Progenitor cell of endocrine pancreas (in vitro differentiated cells): ENCODE measurements around the gene MTA3. TPM values are rescaled to one million over a fixed set of nuclear protein-coding genes. Genes with fewer than 3 reads are reported as not detected.

Source experiments
- DNase-seq: peaks from one replicate; pipeline ENCODE4 v3.0.0; 2021; ENCODE audit warnings: low spot score; ENCODE audit not compliant: unreplicated experiment
- H3K27ac Mint-ChIP-seq: 2 replicates; pipeline ENCODE4 v1.8.0; 2021; ENCODE audit warnings: mild to moderate bottlenecking, moderate library complexity, mixed read lengths
- H3K27me3 Mint-ChIP-seq: 2 replicates; pipeline ENCODE4 v1.8.0; 2021; ENCODE audit warnings: mixed read lengths
- H3K36me3 Mint-ChIP-seq: 2 replicates; pipeline ENCODE4 v1.8.0; 2022; ENCODE audit warnings: mixed read lengths; ENCODE audit not compliant: insufficient read depth
- H3K4me1 Mint-ChIP-seq: 2 replicates; pipeline ENCODE4 v1.8.0; 2021; ENCODE audit warnings: low read depth, mixed read lengths
- H3K4me3 Mint-ChIP-seq: 2 replicates; pipeline ENCODE4 v1.8.0; 2021; ENCODE audit warnings: low read depth, mild to moderate bottlenecking, moderate library complexity, mixed read lengths
- H3K9me3 Mint-ChIP-seq: 2 replicates; pipeline ENCODE4 v1.8.0; 2021; ENCODE audit warnings: low read depth, mixed read lengths
- CTCF ChIP-seq: fragments of 200-600 bp; sonication (generic); IDR thresholded peaks from one replicate; pipeline ENCODE4 v1.5.0; 2021; ENCODE audit warnings: antibody characterized with exemption, mild to moderate bottlenecking; ENCODE audit not compliant: unreplicated experiment
- total RNA-seq: library from RNA; stranded (reverse); gene quantifications from 2 replicates; pipeline ENCODE4 v1.2.1, GENCODE V29; 2021

Gene MTA3
- total RNA-seq, 1 donor from 2014 or later = 96.0 TPM

- no peaks in the 10 kb centered on the region for H3K9me3 Mint-ChIP-seq
- DNase-seq = no peak
- peaks cover 21% of the 10 kb centered on the region for H3K4me1 Mint-ChIP-seq
- peak overlapping the region; percentile 78 for H3K4me3 Mint-ChIP-seq
- peak overlapping the region; percentile 80 for H3K27ac Mint-ChIP-seq
- no peak for TF ChIP-seq CTCF
- peaks cover 3% of the 10 kb centered on the region for H3K27me3 Mint-ChIP-seq
- H3K36me3 Mint-ChIP-seq = peaks cover 1% of the 10 kb centered on the region
Observed at GRCh38 chr2:42792087-42792582, 223.7 kb downstream of the MTA3 start.

- Mint-ChIP-seq H3K27me3 (peaks cover 3% of the 10 kb centered on the region), H3K4me1 (peaks cover 21% of the 10 kb centered on the region), H3K4me3 (peak within 1 kb of the TSS; percentile 78), H3K27ac (peak within 1 kb of the TSS; percentile 80), H3K9me3 (no peaks in the 10 kb centered on the region), H3K36me3 (peaks cover 1% of the 10 kb centered on the region)
- DNase-seq = peak; percentile 72
- TF ChIP-seq CTCF = peak; percentile 37
Observed at GRCh38 chr2:42792583-42793333, 224.3 kb downstream of the MTA3 start, which contains the start of gene HAAO. Gene HAAO (minus strand): TSS chr2:42792583. CDS start chr2:42792536, 47 bp downstream.

- Mint-ChIP-seq H3K4me1 (peaks cover 21% of the 10 kb centered on the region), H3K4me3 (peak overlapping the region; percentile 68), H3K36me3 (peaks cover 2% of the 10 kb centered on the region), H3K27ac (peak overlapping the region; percentile 78), H3K27me3 (peaks cover 3% of the 10 kb centered on the region), H3K9me3 (no peaks in the 10 kb centered on the region)
- TF ChIP-seq CTCF = no peak
- no peak for DNase-seq
Observed at GRCh38 chr2:42793334-42794270, 225.2 kb downstream of the MTA3 start.

- DNase-seq = no peak
- peaks cover 21% of the 10 kb centered on the region for H3K4me1 Mint-ChIP-seq
- peak overlapping the region; percentile 68 for H3K4me3 Mint-ChIP-seq
- TF ChIP-seq CTCF = peak; percentile 58
- H3K9me3 Mint-ChIP-seq = no peaks in the 10 kb centered on the region
- peaks cover 3% of the 10 kb centered on the region for H3K27me3 Mint-ChIP-seq
- peak overlapping the region; percentile 67 for H3K27ac Mint-ChIP-seq
- H3K36me3 Mint-ChIP-seq = peaks cover 1% of the 10 kb centered on the region
Observed at GRCh38 chr2:42794271-42795046, 226.0 kb downstream of the MTA3 start.
